Keratinocyte (primary cell): Measurements from ENCODE around the gene ALKBH5. TPM values are rescaled to one million over a fixed set of nuclear protein-coding genes. Genes with fewer than 3 reads are reported as not detected.

ENCODE experiments used
- DNase-seq: peaks from one replicate; pipeline ENCODE4 v3.0.0-alpha.2; 2011; ENCODE audit warnings: low read depth, missing footprints, low spot score
- FAIRE-seq: peaks from 2 replicates; lab custom pipeline; 2011; peaks lifted over from hg19 to GRCh38; lab: Jason Lieb, UNC
- H2AFZ ChIP-seq: 2 replicates; pipeline ENCODE4 v1.6.0; 2012; ENCODE audit warnings: low read length, control low read depth, inconsistent platforms; ENCODE audit not compliant: control insufficient read depth
- H3K27ac ChIP-seq: 2 replicates; pipeline ENCODE4 v1.5.1; 2011; ENCODE audit warnings: low read length; ENCODE audit not compliant: control insufficient read depth, insufficient read depth
- H3K27me3 ChIP-seq: 3 replicates; pipeline ENCODE4 v1.6.0; 2011; ENCODE audit warnings: low read length; ENCODE audit not compliant: control insufficient read depth, insufficient read depth; ENCODE audit errors: extremely low read depth
- H3K36me3 ChIP-seq, 2 experiments: 2 replicates in 1 of 2; 3 replicates in 1 of 2; pipeline ENCODE4 v1.5.1; 2011; ENCODE audit warnings: low read length in 2 of 2, mild to moderate bottlenecking in 1 of 2; ENCODE audit not compliant: control insufficient read depth in 2 of 2, insufficient read depth in 2 of 2; ENCODE audit errors: extremely low read depth in 1 of 2
- H3K4me1 ChIP-seq: 3 replicates; pipeline ENCODE4 v1.5.1; 2011; ENCODE audit warnings: low read length; ENCODE audit not compliant: control insufficient read depth, insufficient read depth; ENCODE audit errors: extremely low read depth
- H3K4me2 ChIP-seq: 3 replicates; pipeline ENCODE4 v1.6.0; 2011; ENCODE audit warnings: low read depth, low read length; ENCODE audit not compliant: control insufficient read depth, insufficient read depth; ENCODE audit errors: extremely low read depth
- H3K4me3 ChIP-seq, 3 experiments: fragments of 200-600 bp in 1 of 3; sonication (generic) in 1 of 3; 2 replicates in 2 of 3; 3 replicates in 1 of 3; pipeline ENCODE4 v1.5.1; 2011 to 2016; ENCODE audit warnings: low read length in 3 of 3, mild to moderate bottlenecking in 3 of 3, control low read depth in 2 of 3, inconsistent platforms in 1 of 3, low read depth in 1 of 3, mixed read lengths in 1 of 3, mixed run types in 1 of 3, moderate library complexity in 1 of 3; ENCODE audit not compliant: control insufficient read depth in 2 of 3, insufficient read depth in 2 of 3; ENCODE audit errors: extremely low read depth in 1 of 3
- H3K79me2 ChIP-seq: 2 replicates; pipeline ENCODE4 v1.6.0; 2012; ENCODE audit warnings: low read length; ENCODE audit not compliant: control insufficient read depth, insufficient read depth
- H3K9ac ChIP-seq: 3 replicates; pipeline ENCODE4 v1.6.0; 2011; ENCODE audit warnings: low read length; ENCODE audit not compliant: control insufficient read depth, insufficient read depth; ENCODE audit errors: extremely low read depth
- H3K9me1 ChIP-seq: 3 replicates; pipeline ENCODE4 v1.6.0; 2011; ENCODE audit warnings: low read length; ENCODE audit not compliant: control insufficient read depth, insufficient read depth; ENCODE audit errors: extremely low read depth
- H3K9me3 ChIP-seq: 2 replicates; pipeline ENCODE4 v1.5.1; 2012; ENCODE audit warnings: low read depth, low read length; ENCODE audit not compliant: control insufficient read depth
- H4K20me1 ChIP-seq: 3 replicates; pipeline ENCODE4 v1.6.0; 2011; ENCODE audit warnings: low read length; ENCODE audit not compliant: control insufficient read depth, insufficient read depth; ENCODE audit errors: extremely low read depth
- CTCF ChIP-seq, 3 experiments: IDR thresholded peaks in 1 of 3; conservative IDR thresholded peaks in 1 of 3; optimal IDR thresholded peaks in 1 of 3; 2 replicates in 2 of 3; 3 replicates in 1 of 3; pipeline versions ENCODE3 to v1.5.1; 2011; ENCODE audit warnings: low read length in 3 of 3, mild to moderate bottlenecking in 3 of 3, moderate library complexity in 2 of 3, control low read depth in 1 of 3, inconsistent platforms in 1 of 3; ENCODE audit not compliant: insufficient read depth in 2 of 3; ENCODE audit errors: extremely low read depth in 1 of 3
- EZH2 ChIP-seq: IDR thresholded peaks from one replicate; pipeline ENCODE4 v1.6.1; 2012; ENCODE audit warnings: inconsistent platforms, mild to moderate bottlenecking, low read length, moderate library complexity
- dilution Hi-C: fragments of 300-500 bp; cut with MboI; formaldehyde crosslinking; loops from one replicate; pipeline ENCODE4 v1.7.0; 2020; ENCODE audit warnings: low sequenced_read_pairs; ENCODE audit not compliant: extremely low pct_ligation_motif_present
- polyA plus RNA-seq, 5 experiments: library from polyadenylated mRNA; depleted of rRNA in 3 of 5; stranded (reverse) in 3 of 5; stranded (forward) in 1 of 5; unstranded in 1 of 5; fragments of >200 nt; gene quantifications; 1 replicate in 1 of 5; 2 replicates in 3 of 5; 3 replicates in 1 of 5; pipeline versions ENCODE4 v1.2.1 to v1.2.3, GENCODE V29; 2011 to 2012; ENCODE audit warnings: missing spikeins in 2 of 5, low read depth in 1 of 5, low replicate concordance in 1 of 5

ALKBH5 gene
- polyA plus RNA-seq, 1 donor (not counting 4 experiments of a cell fraction or from before 2014, with no cell fraction given): 50.2 TPM

- H3K4me1 ChIP-seq: peaks cover 17% of the 10 kb centered on the region
- no peaks in the 10 kb centered on the region for H3K27me3 ChIP-seq
- no peak overlapping the region for H3K4me3 ChIP-seq
- H3K9ac ChIP-seq: no peak overlapping the region
- H4K20me1 ChIP-seq: no peaks in the 10 kb centered on the region
- DNase-seq: no peak
- H3K9me1 ChIP-seq: no peaks in the 10 kb centered on the region
- dilution Hi-C loops: no loop called here
- peak overlapping the region; percentile 78 for H3K27ac ChIP-seq
- TF ChIP-seq CTCF (optimal IDR thresholded peaks at IDR 0.05 in 1 of 3, IDR thresholded peaks at IDR 0.05 in 1 of 3, conservative IDR thresholded peaks at IDR 0.05 in 1 of 3; ENCODE audit: extremely low read depth in 1 of 3, insufficient read depth in 2 of 3, low read length in 3 of 3): no peak
- no peak for TF ChIP-seq EZH2
- H2AFZ ChIP-seq: no peak overlapping the region
- H3K4me2 ChIP-seq: no peak overlapping the region
- peaks cover 25 to 31% of the 10 kb centered on the region in 2 experiments for H3K36me3 ChIP-seq
- FAIRE-seq: no peak
- no peaks in the 10 kb centered on the region for H3K9me3 ChIP-seq
- H3K79me2 ChIP-seq: no peaks in the 10 kb centered on the region
These were observed 52.9 kb downstream of the ALKBH5 start for GRCh38 chr17:18236494-18236893.

GRCh38 chr17:18237461-18237860 is 53.8 kb downstream of the ALKBH5 start:
- Histone ChIP-seq H3K9me1 (no peaks in the 10 kb centered on the region), H3K4me2 (no peak overlapping the region), H3K9me3 (no peaks in the 10 kb centered on the region), H3K27me3 (no peaks in the 10 kb centered on the region), H4K20me1 (no peaks in the 10 kb centered on the region), H3K27ac (no peak overlapping the region), H2AFZ (no peak overlapping the region), H3K9ac (no peak overlapping the region), H3K79me2 (no peaks in the 10 kb centered on the region), H3K4me1 (peaks cover 17% of the 10 kb centered on the region), H3K4me3 (no peak overlapping the region), H3K36me3 (peaks cover 31% of the 10 kb centered on the region in 2 experiments)
- TF ChIP-seq EZH2: no peak
- TF ChIP-seq CTCF (optimal IDR thresholded peaks at IDR 0.05 in 1 of 3, IDR thresholded peaks at IDR 0.05 in 1 of 3, conservative IDR thresholded peaks at IDR 0.05 in 1 of 3; ENCODE audit: extremely low read depth in 1 of 3, insufficient read depth in 2 of 3, low read length in 3 of 3): no peak
- FAIRE-seq: no peak
- dilution Hi-C loops: no loop called here
- DNase-seq: no peak
